Nephron (organoid): ENCODE measurements around the gene SETD7.

Source experiments
- H3K27ac Mint-ChIP-seq, 3 experiments: 2 replicates each; pipeline ENCODE4 v1.8.0; 2020; ENCODE audit warnings: mixed read lengths in 3 of 3, mild to moderate bottlenecking in 2 of 3, moderate library complexity in 1 of 3
- H3K27me3 Mint-ChIP-seq: 2 replicates; pipeline ENCODE4 v1.8.0; 2021; ENCODE audit warnings: low read depth, mild to moderate bottlenecking, moderate library complexity, mixed read lengths
- H3K36me3 Mint-ChIP-seq: 2 replicates; pipeline ENCODE4 v1.8.0; 2020; ENCODE audit warnings: low read depth, mixed read lengths
- H3K4me1 Mint-ChIP-seq: 2 replicates; pipeline ENCODE4 v1.8.0; 2020; ENCODE audit warnings: mixed read lengths
- H3K4me3 Mint-ChIP-seq, 3 experiments: 2 replicates each; pipeline ENCODE4 v1.8.0; 2020; ENCODE audit warnings: mild to moderate bottlenecking in 3 of 3, mixed read lengths in 3 of 3, moderate library complexity in 2 of 3
- H3K9me3 Mint-ChIP-seq: 2 replicates; pipeline ENCODE4 v1.8.0; 2020; ENCODE audit warnings: mixed read lengths
- TF ChIP-seq, protein P1 (sequence below), 3 experiments: fragments of 200-600 bp; sonication (generic); IDR thresholded peaks; one replicate each; pipeline ENCODE4 v1.5.0; 2021; ENCODE audit warnings: antibody characterized with exemption in 3 of 3; ENCODE audit not compliant: unreplicated experiment in 3 of 3

The SETD7 gene

DNA sequence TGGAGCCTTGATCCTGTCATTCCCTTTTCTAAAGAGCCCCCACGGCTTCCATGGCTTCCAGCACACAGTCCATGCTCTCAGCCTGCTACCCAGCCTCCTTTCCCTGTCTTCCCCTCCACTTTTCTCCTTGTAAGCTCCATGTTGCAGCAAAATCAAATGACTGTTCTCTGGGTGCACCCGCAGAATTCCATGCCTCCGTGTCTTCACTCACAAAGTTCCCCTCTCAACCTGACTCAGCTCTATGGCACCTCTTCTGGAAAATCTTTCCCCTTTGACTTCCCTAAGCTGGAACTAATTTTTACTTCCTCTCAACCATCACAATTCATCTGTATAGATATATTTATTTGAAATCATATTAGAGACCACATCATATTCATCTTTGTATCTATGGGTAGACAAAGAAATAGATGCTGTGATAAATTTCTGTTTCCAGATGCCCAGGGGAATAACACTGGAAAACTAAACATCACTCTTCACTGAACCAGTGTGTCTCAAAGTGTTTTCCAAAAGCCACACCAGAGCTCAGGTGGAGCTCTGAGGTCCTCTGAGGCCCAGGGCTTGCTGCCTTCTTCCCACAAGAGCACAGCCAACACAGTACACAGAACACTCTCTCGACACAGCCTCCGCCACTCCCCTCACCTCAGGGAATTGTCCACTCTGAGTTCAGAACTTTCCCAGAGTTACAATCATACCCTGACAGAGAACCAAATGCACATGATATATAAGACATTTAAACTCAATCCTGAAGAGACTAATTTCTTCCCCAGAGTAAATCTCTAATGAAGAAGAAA lies 3.3 kb downstream of the SETD7 start:
- Mint-ChIP-seq H3K4me1 (peaks cover 59% of the 10 kb centered on the region), H3K27ac (peak overlapping the region; percentile 47 to 98 (median 88)), H3K27me3 (peaks cover 18% of the 10 kb centered on the region), H3K36me3 (no peaks in the 10 kb centered on the region), H3K4me3 (peak overlapping the region; percentile 30 to 96 (median 49)), H3K9me3 (no peaks in the 10 kb centered on the region)
- TF ChIP-seq, protein P1, sequence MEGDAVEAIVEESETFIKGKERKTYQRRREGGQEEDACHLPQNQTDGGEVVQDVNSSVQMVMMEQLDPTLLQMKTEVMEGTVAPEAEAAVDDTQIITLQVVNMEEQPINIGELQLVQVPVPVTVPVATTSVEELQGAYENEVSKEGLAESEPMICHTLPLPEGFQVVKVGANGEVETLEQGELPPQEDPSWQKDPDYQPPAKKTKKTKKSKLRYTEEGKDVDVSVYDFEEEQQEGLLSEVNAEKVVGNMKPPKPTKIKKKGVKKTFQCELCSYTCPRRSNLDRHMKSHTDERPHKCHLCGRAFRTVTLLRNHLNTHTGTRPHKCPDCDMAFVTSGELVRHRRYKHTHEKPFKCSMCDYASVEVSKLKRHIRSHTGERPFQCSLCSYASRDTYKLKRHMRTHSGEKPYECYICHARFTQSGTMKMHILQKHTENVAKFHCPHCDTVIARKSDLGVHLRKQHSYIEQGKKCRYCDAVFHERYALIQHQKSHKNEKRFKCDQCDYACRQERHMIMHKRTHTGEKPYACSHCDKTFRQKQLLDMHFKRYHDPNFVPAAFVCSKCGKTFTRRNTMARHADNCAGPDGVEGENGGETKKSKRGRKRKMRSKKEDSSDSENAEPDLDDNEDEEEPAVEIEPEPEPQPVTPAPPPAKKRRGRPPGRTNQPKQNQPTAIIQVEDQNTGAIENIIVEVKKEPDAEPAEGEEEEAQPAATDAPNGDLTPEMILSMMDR (IDR thresholded peaks at IDR 0.05; ENCODE audit: unreplicated experiment in 3 of 3), result no peak

DNA sequence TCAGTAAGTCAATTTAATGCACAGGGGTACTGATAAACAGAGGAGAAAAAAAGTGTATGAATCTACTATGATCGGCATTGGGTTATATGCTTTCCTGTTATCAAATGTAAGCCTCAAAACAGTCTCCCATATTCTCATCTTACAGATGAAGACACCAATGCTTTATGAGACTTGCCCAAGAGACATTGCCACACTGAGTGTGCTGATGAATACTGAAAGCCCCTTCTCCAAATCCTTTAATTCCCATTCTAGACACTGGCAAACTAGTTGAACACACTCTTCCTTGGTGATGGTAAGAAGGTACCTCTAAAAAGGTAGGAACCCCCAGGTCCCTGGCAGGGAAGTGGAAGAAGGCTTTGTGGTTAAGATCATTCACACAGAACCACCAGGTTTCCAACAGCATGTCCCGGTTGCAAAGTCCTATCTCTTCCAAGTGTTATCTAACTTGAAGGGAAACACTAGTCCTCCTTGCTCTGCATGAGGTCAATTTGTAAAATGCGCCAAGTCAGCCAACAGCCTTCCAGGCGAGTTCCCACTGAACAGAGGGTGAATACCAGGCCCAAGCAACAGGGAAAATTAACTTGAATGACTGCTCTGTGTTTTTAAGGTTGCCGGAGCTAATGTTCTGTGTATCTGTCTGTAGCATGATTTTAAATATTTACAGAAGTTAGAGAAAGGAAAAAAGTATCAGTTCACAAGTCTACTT lies 5.1 kb downstream of the SETD7 start:
- peaks cover 60% of the 10 kb centered on the region for H3K4me1 Mint-ChIP-seq
- TF ChIP-seq, protein P1 (IDR thresholded peaks at IDR 0.05; ENCODE audit: unreplicated experiment in 3 of 3), result no peak
- H3K4me3 Mint-ChIP-seq, result peak overlapping the region in 1 of 3 experiments; percentile 32
- no peaks in the 10 kb centered on the region for H3K9me3 Mint-ChIP-seq
- H3K36me3 Mint-ChIP-seq, result peaks cover 14% of the 10 kb centered on the region
- H3K27ac Mint-ChIP-seq, result peak overlapping the region; percentile 77 to 90 (median 81)
- H3K27me3 Mint-ChIP-seq, result peaks cover 4% of the 10 kb centered on the region

DNA sequence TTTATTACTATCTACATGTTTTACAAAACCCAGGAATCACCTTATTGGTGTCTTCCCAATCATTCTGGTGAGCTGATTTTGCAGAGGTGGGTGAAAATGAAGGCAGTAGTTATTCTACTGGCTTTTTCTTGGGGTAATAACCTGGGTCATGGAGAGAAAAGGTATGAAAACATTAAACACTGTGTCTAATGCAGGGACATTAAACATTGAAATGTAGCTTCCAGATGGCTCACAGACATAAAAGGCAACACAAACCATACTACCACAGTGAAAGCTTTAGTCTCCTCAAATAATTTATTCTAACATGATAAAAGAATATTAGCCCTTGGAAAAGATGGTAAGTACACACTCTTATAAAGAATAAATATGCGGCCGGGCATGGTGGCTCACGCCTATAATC lies 8.0 kb downstream of the SETD7 start:
- Mint-ChIP-seq H3K4me3 (no peak overlapping the region), H3K4me1 (peaks cover 57% of the 10 kb centered on the region), H3K36me3 (peaks cover 31% of the 10 kb centered on the region), H3K9me3 (no peaks in the 10 kb centered on the region), H3K27me3 (no peaks in the 10 kb centered on the region), H3K27ac (no peak overlapping the region)
- TF ChIP-seq, protein P1 (IDR thresholded peaks at IDR 0.05; ENCODE audit: unreplicated experiment in 3 of 3), result no peak

DNA sequence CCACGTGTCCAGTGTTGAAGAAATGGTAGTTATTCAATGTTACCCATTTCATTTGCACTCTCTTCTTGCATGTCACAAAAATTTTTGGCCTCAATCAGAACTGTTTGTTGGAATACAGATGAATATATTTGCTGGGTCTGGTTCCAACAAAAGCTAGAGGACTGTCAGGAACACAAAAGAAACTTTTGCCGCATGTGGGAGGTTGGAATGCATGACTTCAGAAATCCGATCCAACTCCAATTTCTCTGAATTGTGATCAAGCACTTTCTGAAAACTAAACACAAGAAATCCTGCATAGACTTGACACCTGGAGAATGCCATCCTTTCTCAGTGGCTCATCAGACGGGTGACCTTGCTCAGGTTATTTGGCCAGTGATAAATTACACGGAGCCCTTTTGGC lies 15.4 kb downstream of the SETD7 start:
- H3K27me3 Mint-ChIP-seq, result no peaks in the 10 kb centered on the region
- H3K36me3 Mint-ChIP-seq, result peaks cover 46% of the 10 kb centered on the region
- H3K9me3 Mint-ChIP-seq, result no peaks in the 10 kb centered on the region
- no peak overlapping the region for H3K4me3 Mint-ChIP-seq
- H3K4me1 Mint-ChIP-seq, result peaks cover 39% of the 10 kb centered on the region
- no peak overlapping the region for H3K27ac Mint-ChIP-seq
- TF ChIP-seq, protein P1 (IDR thresholded peaks at IDR 0.05; ENCODE audit: unreplicated experiment in 3 of 3), result no peak

DNA sequence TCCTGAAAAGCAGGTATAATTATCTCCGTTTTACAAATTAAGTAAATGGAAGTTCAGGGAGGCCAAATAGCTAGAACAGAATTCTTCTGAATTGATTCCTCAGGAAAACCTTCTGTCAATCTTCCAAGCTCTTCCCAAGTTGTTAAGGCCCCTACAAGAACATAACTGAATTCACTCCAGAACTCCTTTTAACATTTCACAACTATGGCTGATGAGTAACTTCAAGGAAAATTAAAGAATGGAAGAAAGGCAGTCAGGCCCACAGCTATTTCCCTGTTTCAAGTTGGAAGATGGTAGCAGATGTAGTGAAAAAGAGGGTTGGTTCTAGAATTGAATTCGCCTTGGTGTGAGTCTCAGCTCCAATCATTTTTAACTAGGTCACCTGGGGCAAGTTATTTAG lies 15.9 kb downstream of the SETD7 start:
- TF ChIP-seq, protein P1 (IDR thresholded peaks at IDR 0.05; ENCODE audit: unreplicated experiment in 3 of 3), result no peak
- no peak overlapping the region for H3K4me3 Mint-ChIP-seq
- H3K27ac Mint-ChIP-seq, result no peak overlapping the region
- H3K9me3 Mint-ChIP-seq, result no peaks in the 10 kb centered on the region
- peaks cover 45% of the 10 kb centered on the region for H3K36me3 Mint-ChIP-seq
- no peaks in the 10 kb centered on the region for H3K27me3 Mint-ChIP-seq
- H3K4me1 Mint-ChIP-seq, result peaks cover 43% of the 10 kb centered on the region
